Activated T-helper 17 cell treated with anti-CD3 and anti-CD28 coated beads, Interleukin-2, amount 50 U/mL, for 72 hours (primary cell): Measurements from ENCODE around the gene E2F2. TPM values are rescaled to one million over a fixed set of nuclear protein-coding genes. Genes with fewer than 3 reads are reported as not detected.
"Not testable (repeated sequence)": the region's sequence is repeated elsewhere in the genome, so short reads cannot be mapped to it uniquely, and the experiment has no call there.

Experiments used
- ATAC-seq: fragments of 150-1000 bp; cut with Tn5 transposase; replicated peaks from 2 replicates; pipeline ENCODE4 v1.10.0; 2021; ENCODE audit warnings: mild to moderate bottlenecking, moderate library complexity
- H3K27ac Mint-ChIP-seq: one replicate; pipeline ENCODE4 v1.8.0; 2022; ENCODE audit warnings: mixed read lengths
- H3K27me3 Mint-ChIP-seq: one replicate; pipeline ENCODE4 v1.8.0; 2022; ENCODE audit warnings: mixed read lengths
- H3K36me3 Mint-ChIP-seq: one replicate; pipeline ENCODE4 v1.8.0; 2022; ENCODE audit warnings: low read depth, mild to moderate bottlenecking, mixed read lengths
- H3K4me1 Mint-ChIP-seq: one replicate; pipeline ENCODE4 v1.8.0; 2022; ENCODE audit warnings: mixed read lengths
- H3K4me3 Mint-ChIP-seq: one replicate; pipeline ENCODE4 v1.8.0; 2022; ENCODE audit warnings: mild to moderate bottlenecking, mixed read lengths
- H3K9me3 Mint-ChIP-seq: one replicate; pipeline ENCODE4 v1.8.0; 2022; ENCODE audit warnings: mixed read lengths
- total RNA-seq, 2 donors: library from RNA; stranded (reverse); gene quantifications; one replicate each; pipeline ENCODE4 v1.2.3, GENCODE V29; 2022

The E2F2 gene
- total RNA-seq, 2 donors from 2014 or later = 13.0 to 24.1 TPM

DNA sequence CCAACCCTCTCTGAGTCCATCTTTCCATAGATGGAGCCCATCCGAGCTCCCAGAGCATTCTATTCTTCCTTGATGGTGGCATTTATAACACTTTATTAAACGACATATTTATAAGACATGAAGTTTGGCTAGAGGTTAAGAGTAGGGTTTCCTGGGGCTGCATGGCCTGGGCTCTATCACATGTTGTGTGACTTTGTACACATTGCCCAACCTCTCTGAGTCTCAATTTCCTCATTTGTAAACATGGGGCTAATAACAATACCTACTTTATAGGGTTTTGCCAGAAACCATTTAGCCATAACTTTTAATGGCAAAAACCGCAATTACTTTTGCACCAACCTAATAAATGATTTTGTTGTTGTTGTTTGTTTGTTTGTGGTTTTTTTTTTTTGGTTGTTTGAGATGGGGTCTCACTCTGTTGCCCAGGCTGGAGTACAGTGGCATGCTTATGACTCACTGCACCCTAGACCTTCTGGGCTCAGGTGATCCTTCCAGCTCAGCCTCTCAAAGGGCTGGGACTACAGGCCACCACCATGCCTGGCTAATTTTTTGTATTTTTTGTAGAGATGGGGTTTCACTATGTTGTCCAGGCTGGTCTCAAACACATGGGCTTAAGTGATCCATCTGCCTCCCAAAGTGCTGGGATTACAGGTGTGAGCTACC is 33.1 kb downstream of the E2F2 start:
- H3K27me3 Mint-ChIP-seq = no peaks in the 10 kb centered on the region
- no peaks in the 10 kb centered on the region for H3K36me3 Mint-ChIP-seq
- H3K4me1 Mint-ChIP-seq = no peaks in the 10 kb centered on the region
- no peaks in the 10 kb centered on the region for H3K9me3 Mint-ChIP-seq
- H3K4me3 Mint-ChIP-seq = no peak overlapping the region
- no peak for ATAC-seq
- peak overlapping the region; percentile 71 for H3K27ac Mint-ChIP-seq

DNA sequence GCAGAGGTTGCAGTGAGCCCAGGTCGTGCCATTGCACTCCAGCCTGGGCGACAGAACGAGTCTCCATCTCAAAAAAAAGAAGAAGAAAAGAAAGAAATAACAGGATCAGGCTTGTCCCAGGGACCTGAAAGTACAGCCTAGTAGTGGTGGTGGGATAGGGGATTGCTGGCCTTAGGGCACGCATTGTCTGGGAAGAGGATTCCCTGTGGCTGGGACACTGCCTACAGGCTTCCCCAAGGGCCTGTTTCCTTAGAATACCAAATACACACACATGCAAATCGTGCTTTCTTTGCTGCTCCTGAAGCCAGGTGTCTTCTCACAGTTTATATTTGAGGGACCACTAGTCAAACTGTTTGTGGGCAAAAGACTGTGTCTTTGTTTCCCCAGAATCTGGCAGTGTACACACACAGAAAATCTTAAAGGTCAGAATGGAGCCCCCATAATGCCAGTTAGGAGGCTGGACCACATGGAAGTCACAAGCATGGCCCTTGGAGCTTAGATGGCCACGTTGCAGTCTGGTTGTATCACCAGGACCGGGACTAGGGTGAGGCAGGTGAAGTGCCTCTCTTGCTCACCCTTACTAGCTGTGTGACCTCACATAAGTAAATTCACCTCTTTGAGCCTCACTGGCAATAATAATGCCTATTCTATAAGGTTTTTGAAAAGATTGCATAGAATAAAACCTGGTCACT is 34.4 kb downstream of the E2F2 start:
- Mint-ChIP-seq H3K27me3 (no peaks in the 10 kb centered on the region), H3K27ac (no peak overlapping the region), H3K4me1 (no peaks in the 10 kb centered on the region), H3K9me3 (no peaks in the 10 kb centered on the region), H3K4me3 (no peak overlapping the region), H3K36me3 (no peaks in the 10 kb centered on the region)
- peak; percentile 23 for ATAC-seq

GRCh38 chr1:23494836-23495235 is 36.2 kb downstream of the E2F2 start:
- not testable (repeated sequence) for H3K36me3 Mint-ChIP-seq, H3K9me3 Mint-ChIP-seq, H3K4me1 Mint-ChIP-seq, ATAC-seq, H3K4me3 Mint-ChIP-seq, H3K27me3 Mint-ChIP-seq, H3K27ac Mint-ChIP-seq

DNA sequence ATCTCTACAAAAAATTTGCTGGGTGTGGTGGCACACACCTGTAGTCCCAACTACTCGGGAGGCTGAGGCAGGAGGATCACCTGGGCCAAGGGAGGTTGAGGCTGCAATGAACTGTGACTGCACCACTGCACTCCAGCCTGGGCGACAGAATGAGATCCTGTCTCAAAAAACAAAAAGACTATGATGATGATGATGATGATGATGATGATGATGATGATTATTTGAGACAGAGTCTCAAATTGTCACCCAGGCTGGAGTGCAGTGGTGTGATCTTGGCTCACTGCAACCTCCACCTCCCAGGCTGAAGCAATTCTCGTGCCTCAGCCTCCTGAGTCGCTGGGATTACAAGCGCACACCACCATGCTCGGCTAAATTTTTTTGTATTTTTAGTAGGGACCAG is 38.3 kb downstream of the E2F2 start:
- not testable (repeated sequence) for H3K27me3 Mint-ChIP-seq, H3K9me3 Mint-ChIP-seq, H3K4me1 Mint-ChIP-seq, H3K36me3 Mint-ChIP-seq, ATAC-seq, H3K4me3 Mint-ChIP-seq, H3K27ac Mint-ChIP-seq

DNA sequence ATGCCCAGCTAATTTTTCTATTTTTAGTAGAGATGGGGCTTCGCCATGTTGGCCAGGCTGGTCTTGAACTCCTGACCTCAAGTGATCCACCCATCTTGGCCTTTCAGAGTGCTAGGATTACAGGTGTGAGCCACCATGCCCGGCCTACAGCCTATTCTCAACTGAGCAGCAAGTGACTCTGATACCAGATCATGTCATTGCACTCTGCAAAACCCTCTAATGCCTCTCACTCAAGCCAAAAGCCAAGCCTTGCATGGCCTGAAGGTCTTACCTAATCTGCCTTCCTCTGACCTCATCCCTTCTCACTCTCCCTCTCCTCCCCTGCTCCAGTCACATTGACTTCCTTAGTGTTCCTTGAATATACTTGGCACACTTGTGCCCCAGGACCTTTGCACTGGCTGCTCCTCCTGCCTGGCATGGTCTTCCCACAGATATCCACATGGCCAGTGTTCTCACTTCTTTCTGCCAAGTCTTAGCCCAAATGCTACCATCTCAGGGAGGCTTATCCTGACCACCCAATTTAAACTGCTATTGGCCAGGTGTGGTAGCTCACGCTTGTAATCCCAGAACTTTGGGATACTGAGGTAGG is 38.8 kb downstream of the E2F2 start:
- no peak overlapping the region for H3K4me3 Mint-ChIP-seq
- H3K9me3 Mint-ChIP-seq = no peaks in the 10 kb centered on the region
- no peak for ATAC-seq
- no peak overlapping the region for H3K27ac Mint-ChIP-seq
- H3K4me1 Mint-ChIP-seq = no peaks in the 10 kb centered on the region
- H3K27me3 Mint-ChIP-seq = peaks cover 4% of the 10 kb centered on the region
- no peaks in the 10 kb centered on the region for H3K36me3 Mint-ChIP-seq

DNA sequence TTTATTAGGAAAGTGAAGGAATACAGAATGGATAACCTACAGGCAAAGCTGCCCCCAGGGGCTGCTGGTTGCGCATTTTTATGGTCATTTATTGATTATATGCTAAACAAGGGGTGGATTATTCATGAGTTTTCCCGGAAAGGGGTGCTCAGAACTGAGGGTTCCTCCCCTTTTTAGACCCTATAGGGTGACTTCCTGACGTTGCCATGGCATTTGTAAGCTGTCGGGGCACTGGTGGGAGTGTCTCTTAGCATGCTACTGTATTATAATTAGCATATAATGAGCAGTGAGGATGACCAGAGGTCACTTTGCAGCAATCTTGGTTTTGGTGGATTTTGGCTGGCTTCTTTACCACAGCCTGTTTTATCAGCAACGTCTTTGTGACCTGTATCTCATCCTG is 41.2 kb downstream of the E2F2 start:
- H3K4me3 Mint-ChIP-seq = no peak overlapping the region
- peaks cover 4% of the 10 kb centered on the region for H3K27me3 Mint-ChIP-seq
- ATAC-seq = no peak
- no peaks in the 10 kb centered on the region for H3K36me3 Mint-ChIP-seq
- no peaks in the 10 kb centered on the region for H3K4me1 Mint-ChIP-seq
- H3K9me3 Mint-ChIP-seq = no peaks in the 10 kb centered on the region
- H3K27ac Mint-ChIP-seq = no peak overlapping the region

DNA sequence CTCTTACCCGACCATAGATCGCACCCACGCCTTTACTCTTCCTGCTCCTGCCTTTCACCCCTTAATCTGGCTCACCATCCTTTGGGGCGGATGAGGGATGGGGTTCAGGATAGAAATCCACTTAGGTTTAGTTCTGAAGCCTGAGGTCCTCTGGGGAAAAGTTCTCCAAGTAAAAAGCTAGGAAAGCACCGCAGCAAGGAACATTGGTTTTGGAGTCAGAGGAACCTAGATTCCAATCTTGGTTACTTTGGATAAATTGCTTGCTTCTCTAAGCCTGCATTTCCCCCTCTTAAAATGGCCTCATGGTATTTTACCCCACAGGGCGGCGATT is 46.1 kb downstream of the E2F2 start:
- Mint-ChIP-seq H3K27ac (peak overlapping the region; percentile 36), H3K9me3 (no peaks in the 10 kb centered on the region), H3K4me1 (peaks cover 7% of the 10 kb centered on the region), H3K4me3 (peak overlapping the region; percentile 86), H3K27me3 (peaks cover 12% of the 10 kb centered on the region), H3K36me3 (no peaks in the 10 kb centered on the region)
- no peak for ATAC-seq

- H3K27ac Mint-ChIP-seq = peak overlapping the region; percentile 36
- peaks cover 7% of the 10 kb centered on the region for H3K4me1 Mint-ChIP-seq
- H3K9me3 Mint-ChIP-seq = no peaks in the 10 kb centered on the region
- peaks cover 12% of the 10 kb centered on the region for H3K27me3 Mint-ChIP-seq
- H3K4me3 Mint-ChIP-seq = peak overlapping the region; percentile 86
- H3K36me3 Mint-ChIP-seq = no peaks in the 10 kb centered on the region
- ATAC-seq = peak; percentile 92
These were observed 46.6 kb downstream of the E2F2 start for GRCh38 chr1:23484253-23485001.

GRCh38 chr1:23483321-23484252 is 47.4 kb downstream of the E2F2 start, which contains the start of gene ASAP3:
TSS of gene ASAP3 (minus strand) at chr1:23484179. CDS start at chr1:23484133, 46 bp downstream.
- Mint-ChIP-seq H3K4me1 (peaks cover 7% of the 10 kb centered on the region), H3K27me3 (peaks cover 12% of the 10 kb centered on the region), H3K9me3 (no peaks in the 10 kb centered on the region), H3K36me3 (no peaks in the 10 kb centered on the region), H3K27ac (peak within 1 kb of the TSS; percentile 36), H3K4me3 (peak within 1 kb of the TSS; percentile 86)
- ATAC-seq = peak; percentile 60

GRCh38 chr1:23481904-23482303 is 49.1 kb downstream of the E2F2 start:
- Mint-ChIP-seq H3K36me3 (no peaks in the 10 kb centered on the region), H3K4me3 (peak overlapping the region; percentile 71), H3K9me3 (no peaks in the 10 kb centered on the region), H3K27ac (no peak overlapping the region), H3K27me3 (peaks cover 17% of the 10 kb centered on the region), H3K4me1 (peaks cover 7% of the 10 kb centered on the region)
- no peak for ATAC-seq

- Mint-ChIP-seq H3K4me1 (peaks cover 7% of the 10 kb centered on the region), H3K9me3 (no peaks in the 10 kb centered on the region), H3K4me3 (no peak overlapping the region), H3K27ac (no peak overlapping the region), H3K27me3 (peaks cover 22% of the 10 kb centered on the region), H3K36me3 (no peaks in the 10 kb centered on the region)
- peak; percentile 14 for ATAC-seq
These were observed 49.9 kb downstream of the E2F2 start for GRCh38 chr1:23481026-23481597.

DNA sequence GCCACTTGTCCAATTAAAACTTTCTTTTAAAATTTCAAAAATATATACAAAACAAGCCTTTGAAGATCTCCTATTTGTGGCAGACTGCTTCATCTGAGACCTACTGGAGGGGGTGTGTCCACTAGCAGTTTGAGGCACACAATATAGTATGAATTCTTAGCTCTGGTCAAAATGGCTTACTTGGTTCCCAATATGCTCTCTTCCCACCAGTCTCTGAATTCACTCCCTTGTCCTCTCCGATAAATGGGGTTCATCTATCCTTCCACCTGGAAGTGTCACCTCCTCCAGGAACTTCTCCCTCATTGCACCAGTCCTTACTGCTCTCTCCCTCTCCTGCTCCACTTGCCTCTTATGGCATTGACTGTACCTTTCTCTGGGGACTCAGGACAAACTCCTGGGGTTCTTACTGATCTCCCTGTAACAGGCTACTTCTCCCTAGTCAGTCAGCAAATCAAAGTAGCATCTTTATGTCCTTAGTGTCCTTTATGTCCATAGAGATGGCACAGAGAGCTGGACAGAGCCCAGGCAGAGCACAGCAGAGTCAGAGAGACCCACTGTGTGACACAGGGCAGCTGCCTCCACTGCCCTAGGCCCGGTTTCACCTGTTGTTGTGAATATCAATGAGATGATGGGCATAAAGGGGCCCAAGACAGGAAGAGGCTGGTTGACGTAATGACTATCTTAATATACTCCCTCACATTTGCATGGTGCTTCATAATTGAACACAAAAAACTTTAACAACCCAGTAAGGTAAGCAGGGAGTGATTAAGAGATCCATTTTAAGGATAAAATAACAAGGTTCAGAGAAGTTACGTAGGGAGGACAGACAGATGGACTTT is 50.6 kb downstream of the E2F2 start:
- H3K4me1 Mint-ChIP-seq = peaks cover 7% of the 10 kb centered on the region
- no peaks in the 10 kb centered on the region for H3K36me3 Mint-ChIP-seq

DNA sequence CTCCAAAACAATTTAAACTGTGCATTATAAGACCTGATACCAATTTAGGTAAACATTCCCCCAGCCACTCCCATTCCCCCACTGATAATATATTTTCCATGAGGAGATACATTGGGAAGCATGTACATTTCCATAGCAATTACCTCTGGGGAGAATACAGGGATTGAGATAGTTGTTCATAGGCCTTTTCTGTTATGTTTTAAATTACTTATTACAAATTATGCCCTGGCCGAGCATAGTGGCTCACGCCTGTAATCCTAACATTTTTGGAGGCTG is 51.4 kb downstream of the E2F2 start:
- Mint-ChIP-seq H3K27me3 (peaks cover 26% of the 10 kb centered on the region), H3K4me1 (peaks cover 7% of the 10 kb centered on the region), H3K27ac (no peak overlapping the region), H3K4me3 (no peak overlapping the region), H3K9me3 (no peaks in the 10 kb centered on the region), H3K36me3 (no peaks in the 10 kb centered on the region)
- ATAC-seq = no peak

More for the DNA sequence above, 50.6 kb downstream of the E2F2 start:
- ATAC-seq = no peak
- H3K9me3 Mint-ChIP-seq = no peaks in the 10 kb centered on the region
- no peak overlapping the region for H3K4me3 Mint-ChIP-seq
- no peak overlapping the region for H3K27ac Mint-ChIP-seq
- H3K27me3 Mint-ChIP-seq = peaks cover 24% of the 10 kb centered on the region
